Stimulated activated CD4-positive, alpha-beta T cell treated with anti-CD3 and anti-CD28 coated beads, Interleukin-1b, Interleukin-23, amount 100 ng/mL, for 1 hour (primary cell): ENCODE data around the gene PYCR2.
A peak's percentile ranks its signal among the peaks of the same experiment; 100 is the strongest.
"Not testable (repeated sequence)": the region's sequence is repeated elsewhere in the genome, so short reads cannot be mapped to it uniquely, and the experiment has no call there.

Source experiments
- DNase-seq, 2 donors: peaks; one replicate each; pipeline ENCODE4 v3.0.0-alpha.2; 2020; ENCODE audit warnings: low read depth in 2 of 2

Gene PYCR2

DNA sequence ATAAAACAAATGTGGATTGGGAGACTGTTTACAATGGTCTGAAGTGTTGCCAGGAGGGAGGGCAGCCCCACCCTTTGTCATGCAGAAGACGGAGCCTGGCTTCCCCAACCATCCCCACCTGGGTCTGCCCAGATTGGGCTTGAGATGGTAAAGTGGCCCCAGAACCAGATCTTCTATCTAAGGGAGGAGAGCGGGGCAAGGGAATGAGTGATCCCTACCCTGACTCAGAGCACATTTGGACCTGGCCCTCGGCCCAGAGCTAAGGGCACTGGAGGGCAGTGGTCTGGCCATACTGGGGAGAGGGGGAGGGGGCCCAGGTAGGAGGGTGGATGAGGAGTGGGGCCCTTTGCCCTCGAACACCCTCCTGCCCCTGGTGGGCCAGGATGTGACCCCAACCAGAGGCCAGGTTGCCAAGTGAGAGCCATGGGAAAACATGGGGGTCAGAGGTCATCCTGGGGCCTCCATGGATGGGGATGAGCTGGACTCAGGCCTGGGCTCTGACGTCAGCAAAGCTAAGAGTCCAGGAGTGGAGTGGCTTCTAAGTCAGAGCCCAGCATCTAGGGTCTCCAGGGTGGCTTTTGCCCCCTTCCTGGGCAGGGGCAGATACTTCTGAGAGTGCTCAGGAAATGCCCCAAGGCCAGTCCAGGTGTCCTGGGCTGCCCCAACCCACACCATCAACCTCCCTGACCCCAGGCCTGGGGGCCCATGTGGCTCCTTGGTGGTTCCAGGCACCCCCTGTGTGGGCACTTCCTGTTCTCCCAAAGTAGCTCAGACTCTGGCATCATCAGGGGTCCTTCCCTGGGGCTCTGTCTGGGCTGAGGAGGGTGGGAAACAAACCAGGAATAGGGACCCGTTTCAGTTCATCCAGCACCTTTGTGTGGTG, 33.5 kb downstream of the PYCR2 start:
- DNase-seq: no peak

DNA sequence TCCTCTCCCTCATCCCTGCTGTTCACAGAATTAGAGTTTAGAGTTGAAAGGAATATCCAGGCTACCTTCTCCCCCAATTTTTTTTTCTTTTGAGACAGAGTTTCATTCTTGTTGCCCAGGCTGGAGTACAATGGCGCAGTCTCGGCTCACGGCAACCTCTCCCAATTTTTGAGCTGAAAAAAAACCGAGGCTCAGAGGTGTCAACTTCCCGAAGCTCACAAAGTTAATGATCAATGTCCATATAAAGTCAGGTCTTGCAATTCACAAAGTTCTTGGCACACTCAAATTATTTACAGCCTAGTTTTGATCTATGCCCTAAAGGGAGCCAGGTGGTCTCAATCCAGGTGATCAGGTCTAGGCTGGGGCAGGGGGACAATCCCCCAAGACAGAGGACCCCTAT, 34.3 kb downstream of the PYCR2 start:
- no peak for DNase-seq

DNA sequence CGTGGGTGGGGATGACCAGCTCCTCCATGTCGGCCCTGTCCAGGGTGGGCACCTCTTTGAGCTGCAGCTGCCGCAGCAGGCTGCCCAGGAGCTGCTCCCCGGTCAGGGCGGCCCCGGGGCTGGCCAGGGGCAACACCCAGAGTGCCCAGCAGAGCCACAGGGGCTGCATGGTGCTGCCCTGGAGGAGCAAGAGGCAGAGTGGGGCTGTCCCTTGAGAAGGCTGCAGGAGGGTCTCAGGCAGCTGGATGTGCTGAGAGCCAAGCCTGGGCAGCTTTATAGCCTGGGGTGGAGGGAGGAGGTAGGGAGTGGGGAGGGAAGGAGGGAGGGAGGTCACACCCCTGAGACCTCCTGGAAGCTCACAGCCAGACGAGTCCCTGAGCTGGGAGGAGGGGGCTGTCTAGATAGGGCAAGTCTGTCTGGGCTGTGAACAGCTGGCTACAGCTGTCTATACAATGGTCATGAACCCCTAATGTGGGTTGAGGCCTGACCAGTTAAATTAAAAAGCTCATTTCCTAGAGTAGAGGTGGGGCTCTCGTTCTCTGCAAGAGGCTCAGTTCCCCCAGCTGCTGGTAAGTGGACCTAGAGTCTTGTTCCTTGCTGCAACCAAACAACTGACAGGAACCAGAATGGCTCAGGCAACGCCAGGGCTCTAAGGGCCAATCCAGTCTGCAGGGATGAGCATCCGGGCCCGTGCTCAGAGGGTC, 35.0 kb downstream of the PYCR2 start, which contains the start of gene LEFTY1:
Gene LEFTY1 (minus strand): TSS at position 249 of the 704 bp plus-strand sequence. CDS start 80 bp downstream, at position 169.
- no peak for DNase-seq

DNA sequence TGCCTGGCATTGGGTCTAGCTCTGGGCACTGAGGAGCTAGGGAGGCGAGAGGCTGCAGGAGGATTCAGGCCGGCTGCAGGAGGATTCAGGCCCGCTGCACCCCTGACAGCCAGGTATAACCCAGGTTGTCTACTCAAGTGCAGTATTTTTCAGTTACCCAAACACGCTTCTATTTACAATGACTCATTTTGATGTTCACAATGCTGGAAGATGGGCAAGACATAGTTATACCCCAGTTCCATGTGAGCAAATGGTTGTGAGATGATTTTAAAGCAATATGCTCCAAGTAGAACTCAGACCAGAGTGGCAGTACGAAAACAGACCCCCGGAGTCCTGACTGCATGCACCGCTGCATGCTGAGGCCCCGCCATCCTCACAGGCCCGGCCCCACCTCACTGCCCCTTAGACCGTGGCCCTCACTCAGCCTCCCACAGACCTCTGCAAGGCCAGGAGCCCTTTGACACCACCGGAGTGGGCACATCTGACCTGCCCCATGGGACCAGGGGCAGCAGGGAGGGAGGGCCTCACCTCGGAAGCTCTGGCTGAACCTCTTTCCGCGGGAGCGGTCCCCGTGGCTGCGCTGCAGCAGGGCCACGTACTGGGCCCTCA, 35.7 kb downstream of the PYCR2 start:
- DNase-seq: no peak

DNA sequence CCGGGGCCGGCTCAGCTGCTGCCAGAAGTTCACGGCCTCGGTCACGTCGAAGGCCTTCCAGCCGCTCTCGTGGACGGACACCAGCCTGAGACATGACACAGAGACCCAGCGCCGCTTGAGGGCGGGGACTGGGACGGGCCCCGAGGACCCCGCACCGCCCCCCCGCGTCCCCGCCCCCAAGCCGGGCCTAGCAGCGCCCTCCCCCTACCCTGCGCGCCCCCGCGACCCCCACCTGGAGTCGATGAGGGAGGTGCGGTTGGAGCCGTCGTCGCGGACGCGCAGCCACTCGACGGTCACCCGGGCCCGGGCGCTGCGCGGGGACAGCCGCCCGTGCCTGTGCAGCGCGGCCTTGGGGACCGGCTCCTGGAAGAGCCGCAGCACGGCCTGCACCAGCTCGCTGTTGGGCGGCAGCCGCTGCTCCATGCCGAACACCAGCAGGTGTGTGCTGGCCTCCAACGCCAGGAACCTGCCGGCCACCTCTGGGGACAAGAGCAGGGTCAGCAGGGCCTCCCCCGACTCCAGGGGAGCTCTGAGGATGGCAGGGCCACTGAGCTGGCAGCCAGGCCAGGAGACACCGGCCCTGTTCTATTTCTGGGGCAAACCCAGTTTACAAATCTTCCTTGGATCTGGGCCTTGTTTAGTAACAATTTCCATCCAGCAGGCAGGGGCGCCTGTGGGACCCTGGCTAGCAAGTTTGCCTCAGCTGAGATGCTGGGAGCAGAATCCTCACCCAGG, 36.3 kb downstream of the PYCR2 start:
- DNase-seq: not testable (repeated sequence)

DNA sequence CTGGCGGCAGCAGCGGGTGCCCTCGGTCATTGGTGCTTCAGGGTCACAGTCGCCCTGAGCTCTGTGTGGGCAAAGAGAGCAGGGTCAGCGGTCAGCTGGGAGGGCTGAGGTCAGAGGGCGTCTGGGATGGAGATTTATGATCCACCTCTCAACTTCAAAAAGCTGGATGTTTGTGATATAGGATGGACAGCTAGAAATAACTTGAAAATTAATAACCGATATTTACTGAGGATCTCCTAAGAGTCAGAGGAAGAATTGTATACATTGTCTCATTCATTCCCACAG, 37.1 kb downstream of the PYCR2 start:
- DNase-seq: no peak

DNA sequence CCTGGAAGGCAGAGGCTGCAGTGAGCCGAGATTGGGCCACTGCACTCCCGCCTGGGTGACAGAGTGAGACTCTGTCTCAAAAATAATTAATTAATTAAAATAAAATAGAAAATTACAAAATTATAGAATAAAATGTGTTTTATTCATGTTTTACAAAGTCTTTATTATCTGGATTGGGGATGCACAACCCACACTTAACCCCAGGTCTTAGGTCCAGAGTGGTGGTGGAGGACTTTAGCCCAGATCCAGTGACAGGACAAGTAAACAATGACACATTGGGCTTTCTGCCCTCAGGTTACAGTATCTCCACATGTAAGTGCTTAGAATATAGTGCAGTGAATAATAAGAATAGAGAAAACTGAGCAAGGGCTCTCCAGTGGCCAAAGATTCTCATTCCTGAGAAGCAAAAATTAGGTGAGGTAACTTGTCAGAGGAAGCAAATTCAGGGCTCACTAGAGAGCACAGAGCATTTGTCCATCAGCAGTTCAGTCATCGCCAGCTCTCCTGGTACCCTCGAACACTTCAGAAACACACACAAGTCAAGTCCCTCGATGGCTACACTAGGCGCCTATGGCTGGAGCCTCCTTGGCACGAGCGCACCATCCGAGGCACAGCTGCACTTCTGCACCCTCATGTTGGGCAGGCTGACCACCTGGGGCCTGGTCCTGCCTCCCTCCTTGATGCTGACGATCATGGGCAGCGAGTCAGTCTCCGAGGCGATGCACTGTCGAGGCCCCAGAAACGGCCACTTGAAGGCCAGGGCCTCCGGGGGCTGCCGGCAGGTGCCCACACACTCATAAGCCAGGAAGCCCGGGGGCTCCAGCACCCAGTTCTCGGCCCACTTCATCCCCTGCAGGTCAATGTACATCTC, 37.7 kb downstream of the PYCR2 start:
- DNase-seq: no peak

DNA sequence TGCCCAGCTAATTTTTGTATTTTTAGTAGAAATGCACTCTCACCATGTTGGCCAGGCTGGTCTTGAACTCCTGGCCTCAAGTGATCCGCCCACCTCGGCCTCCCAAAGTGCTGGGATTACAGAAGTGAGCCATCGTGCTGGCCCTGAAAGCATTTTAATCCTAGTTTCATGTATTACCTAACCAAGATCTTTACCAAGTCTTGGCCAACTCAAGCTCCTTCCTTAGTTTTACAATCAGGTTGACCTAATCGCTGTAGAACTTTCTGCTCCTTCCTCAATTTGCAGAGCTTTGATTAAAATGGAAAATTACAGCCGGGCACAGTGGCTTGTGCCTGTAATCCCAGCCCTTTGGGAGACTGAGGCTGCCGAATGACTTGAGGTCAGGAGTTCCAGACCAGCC, 38.7 kb downstream of the PYCR2 start:
- DNase-seq: no peak

DNA sequence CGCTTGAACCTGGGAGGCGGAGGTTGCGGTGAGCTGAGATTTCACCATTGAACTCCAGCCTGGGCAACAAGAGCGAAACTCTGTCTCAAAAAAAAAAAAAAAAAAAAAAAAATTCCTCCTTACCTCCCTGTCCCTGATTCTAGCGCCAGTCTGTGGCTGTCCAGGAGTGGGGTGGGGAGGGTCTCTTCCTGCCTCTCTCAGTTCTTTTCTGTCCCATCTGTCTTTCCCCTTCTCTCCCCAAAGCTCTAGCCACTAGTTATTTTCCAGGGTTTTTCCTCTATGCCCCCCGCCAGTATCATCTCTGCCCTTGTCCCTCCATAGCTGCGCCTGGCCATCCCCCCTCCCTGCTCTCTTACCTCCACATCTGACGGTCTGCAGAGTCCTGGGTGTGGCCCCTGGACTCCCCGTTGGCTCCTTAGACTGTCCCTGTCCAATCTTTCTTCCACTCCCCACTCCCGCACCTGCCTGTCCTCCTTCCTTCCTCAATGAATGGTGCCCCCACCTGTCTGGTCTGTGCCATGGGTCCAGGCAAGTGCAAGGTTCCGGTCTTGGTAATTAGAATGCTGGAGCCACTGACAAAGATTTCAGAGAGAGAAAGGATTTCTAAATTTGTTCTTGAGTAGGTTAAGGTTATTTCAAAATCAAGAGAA, 40.3 kb downstream of the PYCR2 start:
- no peak for DNase-seq

DNA sequence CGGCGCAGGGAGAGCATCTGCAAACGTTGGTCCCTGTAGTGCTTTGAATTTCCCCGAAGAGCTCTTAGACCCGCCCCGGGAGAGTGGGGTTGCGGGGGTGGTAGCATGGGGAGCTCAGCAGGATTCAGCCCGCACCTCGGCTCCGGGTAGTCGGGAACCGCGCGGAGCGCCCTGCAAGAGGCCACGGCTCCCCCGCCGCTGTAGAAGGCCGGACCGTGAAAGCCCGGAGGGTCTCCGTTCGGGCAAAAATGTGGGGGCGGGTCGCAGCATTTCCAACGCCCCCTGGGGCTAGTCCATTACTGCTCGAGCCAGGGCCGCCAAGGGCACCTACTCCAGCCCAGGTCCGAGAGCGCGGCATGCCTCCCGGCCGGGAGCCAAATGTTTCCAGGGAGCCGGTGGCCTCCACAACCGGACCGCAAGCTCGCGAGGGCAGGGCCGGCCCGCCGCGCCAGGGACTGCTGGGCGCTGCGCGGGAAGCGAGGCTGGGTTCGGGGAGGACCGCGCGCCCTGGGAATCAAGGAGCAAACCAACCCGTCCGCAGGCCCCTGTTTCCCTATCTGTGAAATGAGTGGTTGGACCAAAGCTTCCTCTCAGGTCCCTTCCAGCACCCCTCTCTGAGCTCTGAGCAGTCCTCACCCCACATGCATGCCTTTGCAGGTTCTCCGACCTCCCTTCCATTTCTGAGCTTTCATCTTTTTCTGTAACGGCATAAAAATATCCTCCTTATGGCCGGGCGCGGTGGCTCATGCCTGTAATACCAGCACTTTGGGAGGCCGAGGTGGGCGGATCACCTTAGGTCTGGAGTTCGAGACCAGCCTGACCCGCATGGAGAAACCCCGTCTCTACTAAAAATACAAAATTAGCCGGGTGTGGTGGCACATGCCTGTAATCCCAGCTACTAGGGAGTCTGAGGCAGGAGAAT, 41.1 kb downstream of the PYCR2 start:
- DNase-seq: no peak

DNA sequence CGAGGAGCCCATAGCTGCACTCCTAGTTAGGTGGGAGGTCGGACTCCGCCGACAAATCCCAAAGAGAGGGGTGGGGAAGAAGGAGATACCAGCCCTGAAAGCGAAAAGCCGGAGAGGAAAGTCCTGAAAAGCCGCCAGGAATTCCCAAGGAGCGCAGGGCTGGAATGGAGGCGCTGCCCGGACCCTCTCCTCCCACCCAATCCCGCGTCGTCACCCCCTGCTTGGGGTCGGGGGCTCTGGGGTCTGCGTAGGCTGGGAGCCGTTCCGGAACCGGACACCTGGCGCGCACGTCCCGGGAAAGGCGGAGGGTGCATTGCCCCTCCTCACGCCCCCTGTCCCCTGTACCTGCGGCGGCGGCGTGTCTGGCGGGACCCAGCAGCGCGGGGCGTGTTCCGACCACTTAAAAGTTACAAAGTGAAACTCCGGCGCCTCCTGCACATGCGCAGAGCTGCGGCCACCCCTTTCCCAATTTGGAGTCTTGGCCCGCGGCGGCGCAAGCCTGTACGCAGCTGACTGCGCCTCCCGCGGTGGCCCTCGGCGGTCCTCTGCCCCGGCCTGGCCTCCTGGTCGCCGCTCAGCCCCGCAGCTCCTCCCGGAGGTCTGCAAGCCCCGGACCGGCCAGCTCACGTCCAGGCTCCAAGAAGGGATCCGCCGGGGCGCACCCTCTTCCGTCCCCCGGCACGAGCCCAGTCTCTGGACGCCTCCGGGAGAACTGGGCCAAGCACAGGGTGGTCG, 41.9 kb downstream of the PYCR2 start, which contains the start of gene TMEM63A:
Gene TMEM63A (minus strand): TSS at position 422 of the 735 bp plus-strand sequence. CDS start 4,800 bp downstream, outside the sequence.
- DNase-seq: peak; percentile 68 to 77

DNA sequence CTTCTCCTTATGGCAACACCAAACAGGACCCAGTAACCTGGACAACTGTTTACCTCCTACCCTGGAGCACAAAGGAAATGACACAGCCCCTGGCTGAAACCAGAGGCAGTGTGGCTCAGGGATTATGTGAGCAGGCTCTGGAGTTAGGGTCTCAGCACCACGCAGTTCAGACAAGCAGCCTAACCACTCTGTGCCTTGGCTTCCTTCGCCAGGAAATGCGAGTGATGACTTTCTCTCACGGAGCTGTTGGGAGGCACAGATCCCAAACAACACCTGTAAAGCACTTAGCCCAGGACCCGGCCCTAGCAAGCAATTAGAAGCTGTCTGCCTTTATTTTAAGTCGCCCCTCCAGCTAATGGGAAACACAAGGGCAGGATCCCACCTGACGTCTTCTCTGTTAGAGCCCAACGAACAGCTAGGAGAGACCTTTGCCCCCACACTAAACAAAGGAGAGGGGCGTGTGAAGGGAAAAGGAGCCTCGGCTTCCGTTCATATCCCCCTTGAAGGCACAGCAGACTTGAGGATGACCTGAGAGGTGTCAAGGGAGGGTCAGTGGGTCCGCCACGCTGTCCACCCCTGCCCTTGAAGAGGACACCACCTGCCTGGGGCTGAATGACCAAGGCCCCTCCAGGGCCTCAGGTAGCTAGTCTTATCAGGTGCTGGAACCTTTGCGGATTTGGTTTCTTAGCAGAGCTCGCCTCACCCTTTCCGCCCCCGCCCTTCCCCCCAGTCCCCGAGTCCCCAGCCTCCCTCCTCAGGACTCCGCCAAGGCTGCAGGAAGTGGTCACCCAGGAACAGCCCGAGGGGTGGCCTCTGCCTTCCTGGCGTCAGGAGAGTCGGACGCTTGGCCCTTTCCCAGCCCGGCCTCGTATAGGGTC, 42.7 kb downstream of the PYCR2 start:
- DNase-seq: no peak

DNA sequence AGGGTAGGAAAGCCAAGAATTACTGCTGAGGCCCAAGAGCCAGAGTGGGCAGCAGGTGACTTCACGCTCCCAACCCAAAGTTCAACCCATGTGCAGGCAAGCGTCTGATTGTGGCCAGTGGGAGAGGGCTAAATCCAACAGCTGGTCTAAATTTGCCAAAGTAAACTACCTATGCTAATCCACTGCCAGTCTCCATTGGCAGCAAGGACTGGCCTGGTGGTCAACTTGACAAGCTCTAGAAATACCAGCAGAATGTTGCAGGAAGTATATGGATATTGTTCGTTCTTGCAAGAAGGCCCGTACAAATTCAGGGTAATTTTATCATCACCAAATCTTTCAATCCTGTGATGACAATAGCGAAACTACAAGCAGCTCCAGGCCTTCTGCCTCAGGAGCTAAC, 43.4 kb downstream of the PYCR2 start:
- no peak for DNase-seq

DNA sequence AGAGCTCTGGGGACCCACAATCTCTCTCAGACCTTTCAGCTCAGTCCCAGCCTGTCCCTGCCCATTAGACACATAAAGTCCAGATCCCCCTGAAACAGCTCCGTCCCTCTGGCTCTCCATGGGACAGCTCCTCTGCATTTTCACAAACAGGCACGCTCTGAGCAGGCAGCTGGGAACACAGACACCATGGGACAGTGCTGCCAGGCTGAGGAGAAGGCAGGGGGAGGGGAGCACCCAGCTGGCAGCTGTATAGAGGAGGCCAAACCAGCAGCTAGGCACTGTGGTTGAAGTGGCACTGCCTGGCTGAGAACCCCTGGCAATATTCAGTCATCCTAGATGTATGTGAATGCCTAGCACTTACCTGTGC, 43.8 kb downstream of the PYCR2 start:
- DNase-seq: no peak

DNA sequence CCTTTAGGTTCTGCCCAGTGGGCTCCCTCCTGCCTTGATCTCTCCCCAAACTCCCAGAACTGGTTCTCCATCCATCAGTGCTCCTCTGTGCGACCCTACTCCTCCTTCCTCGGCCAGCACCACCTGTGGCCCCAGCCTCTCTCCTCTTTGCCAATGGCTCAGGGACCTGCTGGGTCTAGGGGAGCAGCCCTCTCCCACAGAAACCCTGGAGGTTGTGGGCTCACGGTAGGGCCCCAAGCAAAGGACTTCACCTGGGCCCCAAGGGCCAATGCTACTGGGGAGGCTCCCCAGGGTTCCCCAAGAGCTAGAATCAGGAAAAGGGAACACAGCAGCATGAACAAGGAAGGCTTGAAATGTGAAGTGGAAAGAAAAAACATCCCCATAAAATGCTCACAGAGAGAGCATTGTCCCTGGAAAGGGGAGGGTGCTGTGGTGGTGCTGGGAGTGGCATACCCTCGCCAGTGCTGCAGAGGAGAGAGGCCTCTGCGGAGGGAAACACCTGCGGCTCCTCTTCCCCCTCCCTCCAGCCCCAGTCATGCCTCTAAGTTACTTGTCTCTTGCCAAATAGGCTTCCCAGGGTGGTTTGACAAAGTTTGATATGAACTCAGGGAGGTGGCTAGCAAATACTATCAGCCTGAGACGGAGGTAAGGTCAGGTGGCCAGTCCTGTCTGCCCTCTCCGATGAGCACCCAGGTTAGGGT, 44.4 kb downstream of the PYCR2 start:
- no peak for DNase-seq

DNA sequence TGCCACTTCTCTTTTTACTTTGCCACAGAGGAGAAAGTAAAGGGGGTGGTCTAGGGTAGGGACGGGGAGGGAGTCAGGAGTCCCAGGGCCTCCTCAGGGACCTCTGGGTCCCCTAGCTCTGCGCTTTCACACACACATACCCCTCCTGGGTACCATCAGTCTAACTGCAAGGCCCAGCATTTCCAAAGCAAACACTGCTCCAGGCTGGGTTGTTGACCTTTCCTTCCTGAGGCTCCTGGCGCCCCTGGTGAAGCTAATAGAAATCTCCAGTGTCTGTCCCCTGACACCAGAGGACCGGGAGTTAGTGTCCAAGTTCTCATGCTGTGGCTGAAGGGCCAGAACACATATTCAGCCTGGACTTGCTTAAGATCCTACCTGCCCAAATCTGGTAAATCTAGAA, 45.8 kb downstream of the PYCR2 start:
- DNase-seq: no peak

DNA sequence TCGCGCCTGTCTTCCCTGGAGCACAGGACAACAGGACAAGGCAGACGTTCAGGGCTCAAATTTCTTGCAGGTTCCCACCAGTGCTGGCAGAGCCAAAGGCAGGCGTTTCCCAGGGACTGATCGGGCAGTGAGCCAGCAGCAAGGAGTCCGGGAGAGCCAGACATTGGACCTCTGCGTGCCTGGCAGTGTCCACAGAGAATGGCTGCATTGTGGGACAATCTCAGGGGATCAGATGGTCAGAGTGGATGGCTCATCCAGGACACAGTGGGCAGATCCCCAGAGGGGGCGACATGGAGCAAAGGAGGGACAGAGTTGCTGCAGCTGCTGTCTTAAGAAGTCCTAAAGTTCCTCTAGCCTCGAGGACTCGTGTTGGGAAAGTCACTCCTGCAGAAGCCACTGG, 46.5 kb downstream of the PYCR2 start:
- DNase-seq: no peak
